Fibroblast of mammary gland (primary cell): ENCODE data around the gene TIMMDC1.
"Not testable (repeated sequence)": the region's sequence is repeated elsewhere in the genome, so short reads cannot be mapped to it uniquely, and the experiment has no call there.

ENCODE experiments used
- DNase-seq: peaks from one replicate; pipeline ENCODE4 v3.0.0-alpha.2; 2010; ENCODE audit warnings: low read depth
- H3K4me3 ChIP-seq: 2 replicates; pipeline ENCODE4 v1.5.1; 2011; ENCODE audit warnings: low read depth, mild to moderate bottlenecking, low read length, moderate library complexity; ENCODE audit not compliant: control insufficient read depth
- TF ChIP-seq, protein P1 (sequence below): conservative IDR thresholded peaks from 2 replicates; pipeline ENCODE4 v1.5.1; 2011; ENCODE audit warnings: low read depth, low read length, inconsistent platforms; ENCODE audit not compliant: control insufficient read depth, insufficient read depth

Gene TIMMDC1

DNA sequence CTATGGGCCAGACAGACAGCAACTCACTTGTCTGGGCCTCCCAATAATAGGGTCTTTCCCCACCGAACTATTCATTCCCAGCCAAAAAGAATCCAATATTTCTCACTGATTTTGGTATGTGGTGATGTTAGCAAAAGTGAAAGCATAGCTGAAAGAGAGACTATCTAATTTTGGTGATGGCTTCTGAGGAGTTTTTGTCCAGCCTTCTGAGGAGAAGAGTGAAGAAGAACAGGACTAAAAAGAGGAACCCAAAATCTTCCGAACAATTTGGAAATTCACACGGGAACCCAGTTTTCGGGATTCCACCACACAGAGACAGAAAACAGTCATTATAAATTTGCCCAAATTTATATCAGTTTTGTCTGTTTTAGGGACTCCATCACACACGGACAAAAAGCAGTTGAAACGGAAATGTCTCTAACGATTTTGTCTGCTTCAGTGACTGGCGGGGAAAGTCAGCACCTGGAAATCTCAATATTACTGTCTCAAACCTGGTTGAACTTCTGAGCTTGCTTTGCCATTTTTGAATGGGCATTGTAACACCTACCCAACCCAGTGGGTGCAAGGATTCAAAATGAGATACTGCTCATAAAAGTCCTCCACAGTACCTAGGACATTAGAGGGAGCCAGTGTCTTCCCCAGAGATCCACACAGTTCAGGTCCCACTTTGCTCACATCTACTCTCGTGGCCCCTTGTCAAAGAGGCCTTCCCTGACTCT lies 52.0 kb downstream of the TIMMDC1 start:
- DNase-seq = no peak
- H3K4me3 ChIP-seq = no peak overlapping the region
- TF ChIP-seq, protein P1, sequence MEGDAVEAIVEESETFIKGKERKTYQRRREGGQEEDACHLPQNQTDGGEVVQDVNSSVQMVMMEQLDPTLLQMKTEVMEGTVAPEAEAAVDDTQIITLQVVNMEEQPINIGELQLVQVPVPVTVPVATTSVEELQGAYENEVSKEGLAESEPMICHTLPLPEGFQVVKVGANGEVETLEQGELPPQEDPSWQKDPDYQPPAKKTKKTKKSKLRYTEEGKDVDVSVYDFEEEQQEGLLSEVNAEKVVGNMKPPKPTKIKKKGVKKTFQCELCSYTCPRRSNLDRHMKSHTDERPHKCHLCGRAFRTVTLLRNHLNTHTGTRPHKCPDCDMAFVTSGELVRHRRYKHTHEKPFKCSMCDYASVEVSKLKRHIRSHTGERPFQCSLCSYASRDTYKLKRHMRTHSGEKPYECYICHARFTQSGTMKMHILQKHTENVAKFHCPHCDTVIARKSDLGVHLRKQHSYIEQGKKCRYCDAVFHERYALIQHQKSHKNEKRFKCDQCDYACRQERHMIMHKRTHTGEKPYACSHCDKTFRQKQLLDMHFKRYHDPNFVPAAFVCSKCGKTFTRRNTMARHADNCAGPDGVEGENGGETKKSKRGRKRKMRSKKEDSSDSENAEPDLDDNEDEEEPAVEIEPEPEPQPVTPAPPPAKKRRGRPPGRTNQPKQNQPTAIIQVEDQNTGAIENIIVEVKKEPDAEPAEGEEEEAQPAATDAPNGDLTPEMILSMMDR = no peak

DNA sequence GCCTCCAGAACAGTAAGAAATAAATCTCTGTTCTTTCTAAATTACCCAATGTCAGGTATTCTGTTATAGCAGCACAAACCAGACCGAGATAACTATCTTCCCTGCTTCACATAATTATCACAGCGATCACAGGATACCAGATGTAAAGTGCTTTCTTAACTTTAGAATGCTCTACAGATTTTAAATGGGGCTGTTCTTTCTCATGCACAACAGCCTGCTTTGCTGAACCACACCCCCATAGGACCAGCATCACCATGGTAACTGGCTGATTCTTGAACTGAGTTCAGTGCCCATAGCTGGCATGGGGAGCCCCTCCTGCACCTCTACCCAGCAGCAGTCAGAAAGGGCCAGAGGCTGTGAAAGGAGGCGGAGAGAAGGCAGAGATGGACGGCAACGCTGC lies 53.3 kb downstream of the TIMMDC1 start:
- H3K4me3 ChIP-seq = no peak overlapping the region
- DNase-seq = no peak
- TF ChIP-seq, protein P1 = no peak

DNA sequence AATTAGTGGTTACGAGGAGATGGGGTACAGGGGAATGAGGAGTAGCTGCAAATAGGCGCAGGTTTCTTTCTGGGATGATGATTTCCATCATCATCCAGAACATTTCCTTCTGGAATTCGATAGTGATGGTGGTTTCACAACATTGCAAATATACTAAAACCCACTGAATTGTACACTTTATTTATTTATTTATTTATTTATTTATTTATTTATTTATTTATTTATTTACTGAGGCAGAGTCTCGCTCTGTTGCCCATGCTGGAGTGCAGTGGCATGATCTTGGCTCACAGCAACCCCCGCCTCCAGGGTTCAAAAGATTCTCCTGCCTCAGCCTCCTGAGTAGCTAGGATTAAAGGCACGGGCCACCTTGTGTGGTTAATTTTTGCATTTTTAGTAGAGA lies 54.6 kb downstream of the TIMMDC1 start:
- not testable (repeated sequence) for DNase-seq

DNA sequence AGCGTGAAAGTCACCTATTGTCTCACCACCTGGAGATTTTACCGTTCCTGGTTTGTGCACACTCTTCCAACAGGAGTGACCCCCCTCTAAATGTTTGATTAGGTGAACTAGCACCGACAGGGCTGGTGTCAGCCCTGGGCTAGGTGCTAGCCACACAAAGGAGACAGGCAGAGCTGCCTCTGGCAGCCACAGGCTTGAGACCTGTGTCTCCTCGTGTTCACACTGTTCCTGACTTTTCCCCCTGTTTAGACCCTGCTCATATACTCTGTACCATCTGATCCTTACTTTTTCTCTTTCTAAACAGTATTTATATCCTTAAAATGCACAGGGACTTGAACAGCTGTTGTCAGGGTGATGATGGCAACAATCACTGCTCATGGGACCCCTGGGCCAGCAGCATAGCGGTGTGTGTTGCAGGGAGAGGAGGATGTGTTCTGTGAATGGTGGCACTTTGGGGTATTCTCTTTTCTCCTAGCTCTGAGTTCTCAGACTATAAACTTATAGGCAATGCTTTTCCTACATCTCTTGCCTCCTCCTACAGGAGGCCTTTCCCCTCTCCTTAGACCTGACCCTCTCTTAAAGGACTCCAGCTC lies 55.6 kb downstream of the TIMMDC1 start:
- TF ChIP-seq, protein P1 = no peak
- no peak overlapping the region for H3K4me3 ChIP-seq
- DNase-seq = no peak

More for the DNA sequence above, 54.6 kb downstream of the TIMMDC1 start:
- H3K4me3 ChIP-seq = not testable (repeated sequence)

DNA sequence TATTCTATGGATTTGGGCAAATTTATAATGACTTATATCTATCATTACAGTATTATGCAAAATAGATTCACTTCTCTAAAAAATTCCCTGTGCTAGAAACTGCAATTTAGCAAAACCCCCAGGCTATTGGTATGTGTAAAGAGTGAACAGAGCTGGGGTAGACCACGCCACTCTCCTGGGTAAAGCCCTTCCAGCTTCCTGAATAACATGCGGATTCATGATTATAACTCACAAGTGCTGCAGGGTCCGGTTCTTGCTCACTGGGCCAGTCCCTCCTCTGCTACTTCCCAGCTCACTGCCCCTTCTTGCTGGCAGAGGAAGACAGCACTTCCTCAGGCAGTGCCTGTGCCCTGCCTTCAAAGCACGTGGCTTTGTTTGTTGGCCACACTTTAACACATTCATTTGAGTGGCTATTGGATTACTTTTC lies 57.0 kb downstream of the TIMMDC1 start:
- H3K4me3 ChIP-seq = no peak overlapping the region
- no peak for DNase-seq
- TF ChIP-seq, protein P1 = no peak

DNA sequence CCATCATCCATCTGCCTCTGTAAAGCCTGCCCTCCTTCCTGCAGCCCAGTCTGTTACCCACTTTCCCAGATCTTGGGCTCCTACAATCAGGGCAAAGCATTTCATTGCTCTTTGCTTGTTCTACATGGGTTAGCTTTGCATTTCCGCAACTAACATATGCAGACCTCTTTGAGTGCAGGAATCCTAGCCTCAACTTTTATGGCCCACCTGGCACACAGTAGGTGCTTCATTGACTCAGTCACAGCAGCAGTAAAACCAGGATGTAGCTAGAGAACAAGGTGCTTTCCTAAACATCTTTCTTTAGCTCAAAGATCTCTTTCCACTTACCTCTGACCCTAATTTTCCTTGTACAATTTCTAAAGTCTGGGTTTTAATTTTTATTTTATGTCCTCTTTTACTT lies 57.6 kb downstream of the TIMMDC1 start:
- no peak for DNase-seq
- no peak overlapping the region for H3K4me3 ChIP-seq
- TF ChIP-seq, protein P1 = no peak

DNA sequence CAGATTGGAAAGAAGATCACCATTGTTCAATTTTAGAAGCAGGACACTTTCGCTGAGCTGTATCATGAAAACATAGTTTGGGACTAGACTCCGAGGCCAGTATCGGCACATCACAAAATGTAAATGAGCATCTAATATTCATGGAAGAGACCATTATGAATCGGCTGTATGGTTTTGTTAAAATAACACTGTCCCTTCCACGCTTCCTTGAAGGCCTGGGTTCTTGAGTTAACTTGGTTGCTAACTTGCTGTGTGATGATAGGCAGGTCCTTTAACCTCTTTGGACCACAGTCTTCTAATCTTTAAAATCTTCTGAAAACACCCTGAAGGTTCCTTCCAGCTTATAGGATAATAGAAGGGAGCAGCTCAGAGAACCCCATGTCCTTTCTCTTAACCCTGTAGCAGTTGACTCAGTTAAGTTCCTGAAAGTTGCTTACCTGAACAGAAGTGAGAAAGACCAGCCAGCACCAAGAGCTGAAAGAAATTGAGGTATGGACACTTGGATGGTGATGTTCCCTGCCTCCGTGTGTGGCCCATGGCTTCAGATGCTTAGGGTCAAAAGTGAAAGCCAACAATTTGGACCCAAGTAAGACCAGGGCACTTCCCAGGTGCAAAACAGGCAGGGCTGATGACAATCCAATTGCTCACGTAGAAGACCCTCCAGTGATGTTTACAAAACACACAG lies 59.0 kb downstream of the TIMMDC1 start:
- TF ChIP-seq, protein P1 = no peak
- no peak for DNase-seq
- H3K4me3 ChIP-seq = no peak overlapping the region
